Liver (tissue), 9 donors: ENCODE results near the gene KLF11. TPM values are rescaled to one million over a fixed set of nuclear protein-coding genes. Genes with fewer than 3 reads are reported as not detected.

Experiments used
- DNase-seq: peaks from one replicate; pipeline ENCODE4 v3.0.0-alpha.2; 2017; ENCODE audit warnings: low spot score
- H3K27ac ChIP-seq, 2 donors: one replicate each; pipeline ENCODE4 v1.7.0; 2013; ENCODE audit warnings: inconsistent platforms in 2 of 2, low read length in 2 of 2, control low read depth in 1 of 2, low read depth in 1 of 2, mild to moderate bottlenecking in 1 of 2
- H3K27me3 ChIP-seq, 4 donors: one replicate each; pipeline versions ENCODE4 v1.6.1 to v1.7.0; 2013; ENCODE audit warnings: low read length in 3 of 4, inconsistent platforms in 1 of 4, mild to moderate bottlenecking in 1 of 4, moderate library complexity in 1 of 4; ENCODE audit not compliant: control insufficient read depth in 4 of 4, insufficient read depth in 4 of 4
- H3K36me3 ChIP-seq, 4 donors: one replicate each; pipeline versions ENCODE4 v1.6.1 to v1.7.0; 2013; ENCODE audit warnings: low read length in 3 of 4, mild to moderate bottlenecking in 3 of 4, low read depth in 1 of 4, moderate library complexity in 1 of 4; ENCODE audit not compliant: control insufficient read depth in 4 of 4, insufficient read depth in 3 of 4
- H3K4me1 ChIP-seq, 4 donors: one replicate each; pipeline versions ENCODE4 v1.6.1 to v1.7.0; 2013; ENCODE audit warnings: low read length in 3 of 4, mild to moderate bottlenecking in 3 of 4, moderate library complexity in 1 of 4; ENCODE audit not compliant: control insufficient read depth in 4 of 4, insufficient read depth in 4 of 4
- H3K4me3 ChIP-seq, 3 donors: one replicate each; pipeline versions ENCODE4 v1.6.1 to v1.7.0; 2013; ENCODE audit warnings: low read length in 3 of 3, control low read depth in 1 of 3, low read depth in 1 of 3, mild to moderate bottlenecking in 1 of 3
- H3K9ac ChIP-seq, 2 donors: one replicate each; pipeline ENCODE4 v1.7.0; 2013; ENCODE audit warnings: low read length in 2 of 2, mild to moderate bottlenecking in 2 of 2, moderate library complexity in 2 of 2, control low read depth in 1 of 2, low read depth in 1 of 2
- H3K9me3 ChIP-seq, 4 donors: one replicate each; pipeline versions ENCODE4 v1.6.1 to v1.7.0; 2013; ENCODE audit warnings: low read length in 3 of 4; ENCODE audit not compliant: control insufficient read depth in 4 of 4
- ATF3 ChIP-seq: IDR thresholded peaks from 2 replicates; pipeline ENCODE4 v1.6.1; 2016; ENCODE audit warnings: antibody characterized with exemption
- EGR1 ChIP-seq, 2 donors: IDR thresholded peaks; 2 replicates each; pipeline ENCODE4 v1.6.1; 2016 to 2018; ENCODE audit warnings: antibody characterized with exemption in 2 of 2, low read depth in 2 of 2
- FOXA1 ChIP-seq: IDR thresholded peaks from 2 replicates; pipeline ENCODE4 v1.6.1; 2016; ENCODE audit warnings: antibody characterized with exemption
- FOXA2 ChIP-seq: IDR thresholded peaks from 2 replicates; pipeline ENCODE4 v1.6.1; 2016; ENCODE audit warnings: antibody characterized with exemption
- GABPA ChIP-seq, 2 donors: IDR thresholded peaks in 1 of 2; conservative IDR thresholded peaks in 1 of 2; 2 replicates each; pipeline ENCODE4 v1.6.1; 2016; ENCODE audit warnings: antibody characterized with exemption in 2 of 2, mild to moderate bottlenecking in 1 of 2, moderate library complexity in 1 of 2
- HNF4G ChIP-seq: IDR thresholded peaks from 2 replicates; pipeline ENCODE4 v1.6.1; 2016; ENCODE audit warnings: antibody characterized with exemption
- JUND ChIP-seq, 2 donors: IDR thresholded peaks; 2 replicates each; pipeline ENCODE4 v1.6.1; 2016; ENCODE audit warnings: antibody characterized with exemption in 2 of 2
- MAX ChIP-seq: IDR thresholded peaks from 2 replicates; pipeline ENCODE4 v1.6.1; 2016; ENCODE audit warnings: antibody characterized with exemption
- NR2F2 ChIP-seq: IDR thresholded peaks from 2 replicates; pipeline ENCODE4 v1.6.1; 2016; ENCODE audit warnings: antibody characterized with exemption
- RAD21 ChIP-seq, 2 donors: IDR thresholded peaks; 2 replicates each; pipeline ENCODE4 v1.6.1; 2016; ENCODE audit warnings: antibody characterized with exemption in 2 of 2, mild to moderate bottlenecking in 2 of 2
- REST ChIP-seq: IDR thresholded peaks from 2 replicates; pipeline ENCODE4 v1.6.1; 2016; ENCODE audit warnings: antibody characterized with exemption, mild to moderate bottlenecking
- RXRA ChIP-seq, 2 donors: IDR thresholded peaks; 2 replicates each; pipeline ENCODE4 v1.6.1; 2017 to 2018; ENCODE audit warnings: antibody characterized with exemption in 2 of 2, mild to moderate bottlenecking in 1 of 2
- SP1 ChIP-seq: IDR thresholded peaks from 2 replicates; pipeline ENCODE4 v1.6.1; 2018; ENCODE audit warnings: antibody characterized with exemption, mild to moderate bottlenecking
- TAF1 ChIP-seq: conservative IDR thresholded peaks from 2 replicates; pipeline ENCODE4 v1.6.1; 2016; ENCODE audit warnings: antibody characterized with exemption, mild to moderate bottlenecking
- YY1 ChIP-seq: IDR thresholded peaks from 2 replicates; pipeline ENCODE4 v1.6.1; 2016; ENCODE audit warnings: antibody characterized with exemption, mild to moderate bottlenecking
- ZBTB33 ChIP-seq: IDR thresholded peaks from 2 replicates; pipeline ENCODE4 v1.6.1; 2016; ENCODE audit warnings: antibody characterized with exemption
- WGBS: extraction: QIAGEN DNeasy Blood & Tissue Kit; methylation state at CpG from one replicate; pipeline ENCODE4 v1.1.7; 2013; 5-methylcytosine and 5-hydroxymethylcytosine counted together
- polyA plus RNA-seq, 2 donors: library from polyadenylated mRNA; stranded (reverse) in 1 of 2; unstranded in 1 of 2; fragments of 200-250 nt in 1 of 2; fragments of >200 nt in 1 of 2; fragmentation: Nextera tagmentation in 1 of 2; extraction: Ambion mirVana in 1 of 2; gene quantifications; one replicate each; pipeline versions ENCODE4 v1.2.1 to v1.2.3, GENCODE V29; 2013 to 2015
- total RNA-seq, 2 donors: library from RNA; depleted of rRNA; stranded (reverse); fragments of >200 nt; gene quantifications; one replicate each; pipeline ENCODE4 v1.2.3, GENCODE V29; 2014
- donor health status: healthy.
- donor health status: healthy.
- donor health status: healthy.
- donor health status: healthy.
- donor health status: healthy.

KLF11 gene
- total and polyA plus RNA-seq, 4 donors = 10.5 to 43.0 (median 14.5) TPM

GRCh38 chr2:10075571-10076209 is 32.3 kb downstream of the KLF11 start:
- Histone ChIP-seq H3K4me1 (peaks cover 2 to 7% (median 3%) of the 10 kb centered on the region in 4 donors), H3K27me3 (peaks cover 0 to 6% (median 3%) of the 10 kb centered on the region in 4 donors), H3K36me3 (no peaks in the 10 kb centered on the region), H3K27ac (no peak overlapping the region), H3K9ac (no peak overlapping the region), H3K4me3 (no peak overlapping the region), H3K9me3 (no peaks in the 10 kb centered on the region)
- TF ChIP-seq TAF1 = no peak
- no peak for TF ChIP-seq SP1
- TF ChIP-seq MAX = no peak
- TF ChIP-seq FOXA1 = no peak
- no peak for TF ChIP-seq RAD21 (IDR thresholded peaks at IDR 0.05)
- no peak for TF ChIP-seq RXRA (IDR thresholded peaks at IDR 0.05)
- 67% methylated on average over 9 of the region's 9 CpGs for WGBS
- no peak for DNase-seq

- Histone ChIP-seq H3K4me3 (no peak overlapping the region), H3K9ac (no peak overlapping the region), H3K27me3 (peaks cover 0 to 6% (median 3%) of the 10 kb centered on the region in 4 donors), H3K27ac (no peak overlapping the region), H3K9me3 (no peaks in the 10 kb centered on the region), H3K4me1 (peaks cover 2 to 7% (median 3%) of the 10 kb centered on the region in 4 donors), H3K36me3 (no peaks in the 10 kb centered on the region)
- DNase-seq = no peak
- TF ChIP-seq JUND (IDR thresholded peaks at IDR 0.05) = no peak
- no peak for TF ChIP-seq ATF3
- TF ChIP-seq GABPA (IDR thresholded peaks at IDR 0.05 in 1 of 2, conservative IDR thresholded peaks at IDR 0.05 in 1 of 2) = no peak
- no peak for TF ChIP-seq FOXA2
- no peak for TF ChIP-seq RXRA (IDR thresholded peaks at IDR 0.05)
- no peak for TF ChIP-seq RAD21 (IDR thresholded peaks at IDR 0.05)
- no peak for TF ChIP-seq FOXA1
- no peak for TF ChIP-seq EGR1 (IDR thresholded peaks at IDR 0.05; ENCODE audit: low read depth in 2 of 2)
- 84% methylated on average over 13 of the region's 13 CpGs for WGBS
Observed at GRCh38 chr2:10076511-10076910, 33.2 kb downstream of the KLF11 start.

- 90% methylated on average over 5 of the region's 5 CpGs for WGBS
- DNase-seq = no peak
- Histone ChIP-seq H3K4me1 (peaks cover 2 to 7% (median 3%) of the 10 kb centered on the region in 4 donors), H3K9ac (no peak overlapping the region), H3K27me3 (peaks cover 0 to 6% (median 3%) of the 10 kb centered on the region in 4 donors), H3K27ac (no peak overlapping the region), H3K36me3 (no peaks in the 10 kb centered on the region), H3K4me3 (no peak overlapping the region), H3K9me3 (no peaks in the 10 kb centered on the region)
- no peak for TF ChIP-seq MAX
Observed at GRCh38 chr2:10076988-10077527, 33.7 kb downstream of the KLF11 start.

- Histone ChIP-seq H3K9ac (no peak overlapping the region), H3K9me3 (no peaks in the 10 kb centered on the region), H3K27me3 (peaks cover 0 to 6% (median 3%) of the 10 kb centered on the region in 4 donors), H3K27ac (no peak overlapping the region), H3K4me1 (peaks cover 0 to 7% (median 2%) of the 10 kb centered on the region in 4 donors), H3K4me3 (no peak overlapping the region), H3K36me3 (no peaks in the 10 kb centered on the region)
- DNase-seq = no peak
- WGBS = 78% methylated on average over 7 of the region's 7 CpGs
- TF ChIP-seq ZBTB33 (no peak), GABPA (IDR thresholded peaks at IDR 0.05 in 1 of 2, conservative IDR thresholded peaks at IDR 0.05 in 1 of 2) (no peak), NR2F2 (no peak), MAX (no peak), YY1 (no peak), EGR1 (IDR thresholded peaks at IDR 0.05; ENCODE audit: low read depth in 2 of 2) (no peak), HNF4G (no peak), REST (no peak), JUND (IDR thresholded peaks at IDR 0.05) (no peak)
Observed at GRCh38 chr2:10078001-10078400, 34.7 kb downstream of the KLF11 start.
